GM10266 (cell line): ENCODE measurements around the gene RAMAC.

Experiments used
- DNase-seq: peaks from one replicate; pipeline ENCODE4 v3.0.0; 2012; ENCODE audit errors: extremely low spot score
- CTCF ChIP-seq: IDR thresholded peaks from 2 replicates; pipeline ENCODE4 v1.5.1; 2012; ENCODE audit warnings: mild to moderate bottlenecking, low read depth; ENCODE audit not compliant: control insufficient read depth, insufficient read depth; ENCODE audit errors: missing control alignments

The RAMAC gene

GRCh38 chr15:82958638-82959037, 27.4 kb upstream of the RAMAC start:
- no peak for TF ChIP-seq CTCF

GRCh38 chr15:82959423-82959822, 26.6 kb upstream of the RAMAC start:
- no peak for TF ChIP-seq CTCF
- DNase-seq: no peak

More at GRCh38 chr15:82958638-82959037, 27.4 kb upstream of the RAMAC start:
- no peak for DNase-seq

- no peak for TF ChIP-seq CTCF
- no peak for DNase-seq
Observed at GRCh38 chr15:82960766-82961165, 25.2 kb upstream of the RAMAC start.

GRCh38 chr15:82963471-82964341, 22.3 kb upstream of the RAMAC start:
- TF ChIP-seq CTCF: no peak
- DNase-seq: no peak

DNA sequence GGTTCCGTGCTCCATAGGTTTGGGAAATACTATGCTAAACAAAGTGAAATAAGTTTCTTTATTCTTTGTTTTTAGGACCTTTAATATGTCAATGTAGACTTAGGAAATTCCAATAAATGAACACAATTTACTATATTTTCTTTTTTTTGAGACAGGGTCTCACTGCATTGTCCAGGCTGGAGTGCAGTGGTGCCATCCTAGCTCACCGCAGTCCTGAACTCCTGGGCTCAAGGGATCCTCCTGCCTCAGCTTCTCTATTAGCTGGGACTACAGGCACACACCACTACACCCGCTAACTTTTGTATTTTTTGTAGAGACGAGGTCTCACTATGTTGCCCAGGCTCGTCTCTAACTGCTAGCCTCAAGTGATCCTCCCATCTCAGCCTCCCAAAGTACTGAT, 21.1 kb upstream of the RAMAC start:
- TF ChIP-seq CTCF: no peak
- DNase-seq: no peak

DNA sequence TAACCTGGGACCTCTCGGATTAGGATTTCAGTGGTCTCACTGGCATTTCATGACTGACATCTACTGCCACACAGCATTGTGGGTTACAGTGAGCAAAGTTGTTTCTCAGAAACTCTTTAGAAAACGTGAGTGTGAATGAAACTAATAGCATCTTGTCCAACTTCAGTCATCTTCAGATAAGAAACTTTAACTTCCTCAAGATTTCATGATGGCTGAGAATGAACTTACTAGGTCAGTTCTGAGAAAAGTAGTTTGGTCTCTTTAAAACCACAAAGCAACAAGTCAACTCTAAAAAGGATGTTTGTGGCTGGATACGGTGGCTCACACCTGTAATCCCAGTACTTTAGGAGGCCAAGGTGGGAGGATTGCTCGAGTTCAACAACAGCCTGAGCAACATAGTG, 19.3 kb upstream of the RAMAC start:
- DNase-seq: peak; percentile 32

More for the DNA sequence above, 19.3 kb upstream of the RAMAC start:
- TF ChIP-seq CTCF: no peak
